OCI-LY7 (cell line): ENCODE data around the gene SLC17A7. TPM values are rescaled to one million over a fixed set of nuclear protein-coding genes. Genes with fewer than 3 reads are reported as not detected.

Experiments used
- BruUV-seq: library from RNA; stranded (reverse); fragments of 400-500 nt; replicated peaks from 2 replicates; lab custom pipeline; 2021; lab: Mats Ljungman, UMichigan
- CTCF ChIA-PET: fragments of 300-600 bp; sonication (Branson Sonifier 250); formaldehyde crosslinking; loops from one replicate; lab custom pipeline; 2022; ENCODE audit warnings: antibody characterized with exemption; ENCODE audit not compliant: unreplicated experiment; lab: Charles Lee
- POLR2A ChIA-PET: fragments of 300-600 bp; sonication (Branson Sonifier 250); formaldehyde crosslinking; loops from one replicate; lab custom pipeline; 2022; ENCODE audit warnings: antibody characterized with exemption; lab: Charles Lee
- DNase-seq: peaks from one replicate; pipeline ENCODE4 v3.0.0-alpha.2; 2015; ENCODE audit warnings: low spot score
- H2AFZ ChIP-seq: fragments of 200-600 bp; sonication (generic), shearing (Covaris generic); 2 replicates; pipeline ENCODE4 v1.6.1; 2014; ENCODE audit warnings: mild to moderate bottlenecking, antibody characterized with exemption, low read length, moderate library complexity
- H3K27ac ChIP-seq: fragments of 200-600 bp; sonication (generic); 2 replicates; pipeline ENCODE4 v1.5.1; 2014; ENCODE audit warnings: mixed run types, low read depth, mild to moderate bottlenecking, moderate library complexity, low read length, inconsistent platforms; ENCODE audit not compliant: poor library complexity, severe bottlenecking
- H3K36me3 ChIP-seq: fragments of 200-600 bp; sonication (generic); 2 replicates; pipeline ENCODE4 v1.6.1; 2014; ENCODE audit warnings: mild to moderate bottlenecking, antibody characterized with exemption, low read length, moderate library complexity, mixed read lengths; ENCODE audit not compliant: insufficient read depth
- H3K4me1 ChIP-seq: fragments of 200-600 bp; sonication (generic); 2 replicates; pipeline ENCODE4 v1.5.1; 2014; ENCODE audit warnings: mild to moderate bottlenecking, low read length; ENCODE audit not compliant: insufficient read depth, poor library complexity, severe bottlenecking
- H3K4me2 ChIP-seq: fragments of 200-600 bp; sonication (generic); 2 replicates; pipeline ENCODE4 v1.6.1; 2014; ENCODE audit warnings: mild to moderate bottlenecking, low read length
- H3K4me3 ChIP-seq: fragments of 200-600 bp; sonication (generic); 2 replicates; pipeline ENCODE4 v1.5.1; 2014; ENCODE audit warnings: mild to moderate bottlenecking, low read depth, low read length; ENCODE audit not compliant: poor library complexity, severe bottlenecking
- H3K79me2 ChIP-seq: fragments of 200-600 bp; sonication (generic); 2 replicates; pipeline ENCODE4 v1.6.1; 2016; ENCODE audit warnings: low read depth, mild to moderate bottlenecking, low read length, moderate library complexity, mixed read lengths; ENCODE audit not compliant: insufficient read depth
- H3K9me2 ChIP-seq: fragments of 200-600 bp; sonication (generic); 2 replicates; pipeline ENCODE4 v1.6.1; 2016; ENCODE audit warnings: mild to moderate bottlenecking, low read length, mixed read lengths; ENCODE audit not compliant: insufficient read depth
- H3K9me3 ChIP-seq: fragments of 200-600 bp; sonication (generic); 2 replicates; pipeline ENCODE4 v1.6.1; 2014; ENCODE audit warnings: mild to moderate bottlenecking, mixed run types, low read length, mixed read lengths
- H4K20me1 ChIP-seq: fragments of 200-600 bp; sonication (generic); 2 replicates; pipeline ENCODE4 v1.6.1; 2014; ENCODE audit warnings: mild to moderate bottlenecking, antibody characterized with exemption, low read length, moderate library complexity, mixed read lengths; ENCODE audit not compliant: insufficient read depth
- EZH2phosphoT487 ChIP-seq: fragments of 200-600 bp; sonication (generic); IDR thresholded peaks from 2 replicates; pipeline ENCODE4 v1.6.1; 2018; ENCODE audit warnings: low read depth, borderline replicate concordance, mild to moderate bottlenecking, mixed run types, antibody characterized with exemption, low read length, moderate library complexity, mixed read lengths
- intact Hi-C: fragments of 100-400 bp; cut with micrococcal nuclease; formaldehyde crosslinking; loops from one replicate; pipeline ENCODE4 v1.10.0; 2022; ENCODE audit not compliant: unreplicated experiment
- total RNA-seq, 2 experiments: library from RNA; depleted of rRNA in 1 of 2; stranded (reverse); fragments of >200 nt in 1 of 2; shearing (Covaris generic) in 1 of 2; gene quantifications; 2 replicates each; pipeline ENCODE4 v1.2.3, GENCODE V29; 2014 to 2022
- TF ChIP-seq, protein P1 (sequence below): fragments of 200-600 bp; sonication (generic); conservative IDR thresholded peaks from 2 replicates; pipeline ENCODE4 v1.5.1; 2014; ENCODE audit warnings: mild to moderate bottlenecking, antibody characterized with exemption, low read length, moderate library complexity, mixed read lengths

SLC17A7 gene
- total RNA-seq, 2 experiments from 2014 or later: 1.3 TPM

DNA sequence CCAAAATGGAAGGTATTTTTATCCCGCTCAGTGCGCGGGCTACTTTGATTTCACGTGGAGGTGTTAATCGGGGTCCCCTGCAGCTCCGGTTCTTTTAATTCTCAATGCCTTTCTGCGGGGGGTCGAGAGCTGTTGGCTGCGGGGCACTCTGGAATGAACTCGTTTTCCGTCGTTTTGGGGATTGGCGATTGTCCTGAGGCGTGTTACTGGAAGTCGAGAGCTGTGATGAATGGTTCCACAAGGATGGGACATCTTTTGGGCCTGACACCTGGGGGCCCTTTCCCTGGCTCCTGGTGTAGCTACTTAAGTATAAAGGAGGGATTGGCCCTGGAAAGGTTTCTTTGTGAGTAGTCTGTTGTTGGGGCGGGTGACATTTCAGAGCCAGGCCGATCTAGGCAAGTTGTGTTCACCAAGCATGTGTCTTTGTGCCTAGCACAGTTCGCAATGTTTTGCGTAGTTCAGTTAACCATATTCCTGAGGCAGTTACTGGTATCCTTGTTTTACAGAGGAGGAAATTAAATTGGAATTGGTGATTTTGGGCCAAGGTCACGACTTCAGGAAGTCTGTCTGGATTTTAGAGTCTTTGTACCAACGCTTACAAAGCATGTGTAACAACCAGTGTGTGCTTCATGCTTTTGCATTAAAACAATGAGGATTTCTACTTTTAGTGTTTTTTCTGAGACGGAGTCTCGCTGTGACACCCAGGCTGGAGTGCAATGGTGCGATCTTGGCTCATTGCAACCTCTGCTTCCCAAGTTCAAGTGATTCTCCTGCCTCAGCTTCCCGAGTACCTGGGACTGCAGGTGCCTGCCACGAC, 46.9 kb upstream of the SLC17A7 start:
- intact Hi-C loops: loop anchor here (5.0 kb wide), 1 partner anchor 36 kb away; the partner anchor contains the start of genes ALDH16A1 and PIH1D1
- ChIA-PET CTCF (interaction anchor here (0.5 kb wide), 1 partner anchor 14 kb away, joined by 6 read pairs; no protein-coding TSS in a partner anchor), POLR2A (interaction anchor here (1.1 to 1.4 kb wide), 2 partner anchors 15 to 37 kb away, joined by 3 to 4 read pairs; partner anchors contain the start of genes FLT3LG and PIH1D1)
- Histone ChIP-seq H3K4me2 (peak overlapping the region; percentile 80), H3K27ac (peak overlapping the region; percentile 94), H3K79me2 (peaks cover 34% of the 10 kb centered on the region), H2AFZ (no peak overlapping the region), H4K20me1 (peaks cover 12% of the 10 kb centered on the region; the same call in 1 of the 2 replicates), H3K9me3 (no peaks in the 10 kb centered on the region), H3K4me1 (peaks cover 38% of the 10 kb centered on the region), H3K36me3 (peaks cover 58% of the 10 kb centered on the region), H3K4me3 (peak overlapping the region; percentile 95), H3K9me2 (no peaks in the 10 kb centered on the region)
- TF ChIP-seq EZH2phosphoT487: no peak
- TF ChIP-seq, protein P1, sequence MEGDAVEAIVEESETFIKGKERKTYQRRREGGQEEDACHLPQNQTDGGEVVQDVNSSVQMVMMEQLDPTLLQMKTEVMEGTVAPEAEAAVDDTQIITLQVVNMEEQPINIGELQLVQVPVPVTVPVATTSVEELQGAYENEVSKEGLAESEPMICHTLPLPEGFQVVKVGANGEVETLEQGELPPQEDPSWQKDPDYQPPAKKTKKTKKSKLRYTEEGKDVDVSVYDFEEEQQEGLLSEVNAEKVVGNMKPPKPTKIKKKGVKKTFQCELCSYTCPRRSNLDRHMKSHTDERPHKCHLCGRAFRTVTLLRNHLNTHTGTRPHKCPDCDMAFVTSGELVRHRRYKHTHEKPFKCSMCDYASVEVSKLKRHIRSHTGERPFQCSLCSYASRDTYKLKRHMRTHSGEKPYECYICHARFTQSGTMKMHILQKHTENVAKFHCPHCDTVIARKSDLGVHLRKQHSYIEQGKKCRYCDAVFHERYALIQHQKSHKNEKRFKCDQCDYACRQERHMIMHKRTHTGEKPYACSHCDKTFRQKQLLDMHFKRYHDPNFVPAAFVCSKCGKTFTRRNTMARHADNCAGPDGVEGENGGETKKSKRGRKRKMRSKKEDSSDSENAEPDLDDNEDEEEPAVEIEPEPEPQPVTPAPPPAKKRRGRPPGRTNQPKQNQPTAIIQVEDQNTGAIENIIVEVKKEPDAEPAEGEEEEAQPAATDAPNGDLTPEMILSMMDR: no peak; the same call in 1 of the 2 replicates
- BruUV-seq: no TSS peak
- peak; percentile 37 for DNase-seq

DNA sequence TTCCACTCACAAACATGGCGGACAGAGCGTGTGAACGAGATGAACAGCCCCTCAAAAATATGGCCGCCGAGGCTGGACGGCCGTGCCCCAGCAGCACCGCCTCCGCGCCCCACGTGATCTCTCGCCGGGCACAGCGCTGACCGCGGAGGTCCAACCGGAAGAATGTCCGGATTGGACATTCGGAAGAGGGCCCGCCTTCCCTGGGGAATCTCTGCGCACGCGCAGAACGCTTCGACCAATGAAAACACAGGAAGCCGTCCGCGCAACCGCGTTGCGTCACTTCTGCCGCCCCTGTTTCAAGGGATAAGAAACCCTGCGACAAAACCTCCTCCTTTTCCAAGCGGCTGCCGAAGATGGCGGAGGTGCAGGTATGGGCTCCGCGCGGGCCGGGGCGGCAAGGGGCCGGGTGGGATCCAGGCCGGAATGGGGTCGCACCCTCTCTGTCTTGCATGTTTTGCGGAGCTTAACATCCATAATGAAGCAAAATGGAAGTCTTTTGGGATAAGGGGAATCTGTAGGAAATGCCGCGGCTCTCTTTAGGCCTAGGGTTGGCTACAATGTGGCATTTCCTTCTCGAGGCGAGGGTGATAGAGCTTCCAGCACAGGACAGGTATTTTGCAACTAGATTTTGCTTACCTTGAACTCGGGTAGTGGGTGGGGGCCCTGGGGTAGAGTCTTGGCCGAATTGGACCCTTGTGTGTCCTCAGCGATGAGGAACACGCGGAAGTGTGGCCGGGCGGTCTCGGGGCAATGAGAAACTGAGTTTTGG, 46.1 kb upstream of the SLC17A7 start, which contains the start of gene RPL13A:
Gene RPL13A, plus strand, starts transcription at position 332 of the 769 bp plus-strand sequence. Its CDS starts 22 bp downstream, at position 354.
- peaks cover 34% of the 10 kb centered on the region for H3K79me2 ChIP-seq
- DNase-seq: peak; percentile 100
- intact Hi-C loops: loop anchor here (5.0 kb wide), 1 partner anchor 35 kb away; the partner anchor contains the start of genes ALDH16A1 and PIH1D1
- H3K4me2 ChIP-seq: peak within 1 kb of the TSS; percentile 80
- H3K4me3 ChIP-seq: peak within 1 kb of the TSS; percentile 95
- H3K4me1 ChIP-seq: peaks cover 30% of the 10 kb centered on the region
- POLR2A ChIA-PET: interaction anchor here (1.4 kb wide), 1 partner anchor 36 kb away, joined by 3 read pairs; the partner anchor contains the start of gene PIH1D1
- peaks cover 12% of the 10 kb centered on the region; the same call in 1 of the 2 replicates for H4K20me1 ChIP-seq
- H3K9me3 ChIP-seq: no peaks in the 10 kb centered on the region
- no peak for TF ChIP-seq EZH2phosphoT487
- TF ChIP-seq, protein P1: no peak
- BruUV-seq: TSS peak; percentile 79
- H3K9me2 ChIP-seq: no peaks in the 10 kb centered on the region
- peak within 1 kb of the TSS; percentile 94 for H3K27ac ChIP-seq
- H2AFZ ChIP-seq: peak within 1 kb of the TSS; percentile 44
- CTCF ChIA-PET: interaction anchor here (0.5 kb wide), 1 partner anchor 14 kb away, joined by 6 read pairs; no protein-coding TSS in a partner anchor
- H3K36me3 ChIP-seq: peaks cover 50% of the 10 kb centered on the region
